ENCODE data around the gene KLHL11.

- TF ChIP-seq FOXM1 (IDR thresholded peaks at IDR 0.05; ENCODE audit: low read depth, low read length) (no peak), TCF12 (IDR thresholded peaks at IDR 0.05; ENCODE audit: low read depth, low read length) (no peak), EP300 (IDR thresholded peaks at IDR 0.05; ENCODE audit: borderline replicate concordance in 1 of 2, control insufficient read depth in 1 of 2, low read depth in 2 of 2, low read length in 2 of 2) (no peak), NBN (IDR thresholded peaks at IDR 0.05) (no peak), RFX5 (IDR thresholded peaks at IDR 0.05; ENCODE audit: low read depth, low read length) (no peak), CTCF (IDR thresholded peaks at IDR 0.05 in 2 of 3, conservative IDR thresholded peaks at IDR 0.05 in 1 of 3; ENCODE audit: control insufficient read depth in 2 of 3, extremely low read depth in 1 of 3, insufficient read depth in 1 of 3, low read depth in 3 of 3, low read length in 3 of 3) (no peak), HDAC6 (IDR thresholded peaks at IDR 0.05; ENCODE audit: unreplicated experiment) (no peak), SUZ12 (IDR thresholded peaks at IDR 0.05; ENCODE audit: unreplicated experiment) (no peak), CEBPZ (IDR thresholded peaks at IDR 0.05; ENCODE audit: low read depth, low read length) (no peak), ZZZ3 (IDR thresholded peaks at IDR 0.05; ENCODE audit: control insufficient read depth, insufficient read length, low read depth) (no peak), SP1 (IDR thresholded peaks at IDR 0.05; ENCODE audit: low read depth, low read length) (no peak)
- TF ChIP-seq, protein P1, sequence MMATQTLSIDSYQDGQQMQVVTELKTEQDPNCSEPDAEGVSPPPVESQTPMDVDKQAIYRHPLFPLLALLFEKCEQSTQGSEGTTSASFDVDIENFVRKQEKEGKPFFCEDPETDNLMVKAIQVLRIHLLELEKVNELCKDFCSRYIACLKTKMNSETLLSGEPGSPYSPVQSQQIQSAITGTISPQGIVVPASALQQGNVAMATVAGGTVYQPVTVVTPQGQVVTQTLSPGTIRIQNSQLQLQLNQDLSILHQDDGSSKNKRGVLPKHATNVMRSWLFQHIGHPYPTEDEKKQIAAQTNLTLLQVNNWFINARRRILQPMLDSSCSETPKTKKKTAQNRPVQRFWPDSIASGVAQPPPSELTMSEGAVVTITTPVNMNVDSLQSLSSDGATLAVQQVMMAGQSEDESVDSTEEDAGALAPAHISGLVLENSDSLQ (IDR thresholded peaks at IDR 0.05): no peak
These were observed 17.5 kb upstream of the KLHL11 start for GRCh38 chr17:41882756-41883155.
